HG02870 (cell line): ENCODE results near the gene TEX13B.
"Not testable (repeated sequence)": the region's sequence is repeated elsewhere in the genome, so short reads cannot be mapped to it uniquely, and the experiment has no call there.

Source experiments
- ATAC-seq: cut with Tn5 transposase; IDR thresholded peaks from one replicate; pipeline ENCODE4 v1.9.1; 2021; ENCODE audit warnings: mild to moderate bottlenecking, moderate library complexity; ENCODE audit not compliant: unreplicated experiment

The TEX13B gene

GRCh38 chrX:107982356-107982755 is at the start of gene TEX13B:
Gene TEX13B (minus strand): TSS chrX:107982370. CDS start chrX:107982127, 243 bp downstream.
- ATAC-seq, result no peak

GRCh38 chrX:108029928-108030711 is 48.0 kb upstream of the TEX13B start:
- ATAC-seq, result peak; percentile 79

GRCh38 chrX:108028854-108029253 is 46.7 kb upstream of the TEX13B start:
- no peak for ATAC-seq

- no peak for ATAC-seq
These were observed 43.9 kb upstream of the TEX13B start for GRCh38 chrX:108025954-108026600.

GRCh38 chrX:108025376-108025775 is 43.2 kb upstream of the TEX13B start:
- no peak for ATAC-seq

GRCh38 chrX:108022491-108023089 is 40.4 kb upstream of the TEX13B start:
- no peak for ATAC-seq

GRCh38 chrX:108020631-108021030 is 38.5 kb upstream of the TEX13B start:
- ATAC-seq, result peak; percentile 54

- no peak for ATAC-seq
These were observed 37.3 kb upstream of the TEX13B start for GRCh38 chrX:108019382-108019875.

GRCh38 chrX:108018656-108019381 is 36.6 kb upstream of the TEX13B start:
- ATAC-seq, result no peak

- peak; percentile 98 for ATAC-seq
These were observed 19.1 kb upstream of the TEX13B start for GRCh38 chrX:108001218-108001814.

GRCh38 chrX:108000751-108001150 is 18.6 kb upstream of the TEX13B start:
- peak; percentile 30 for ATAC-seq

GRCh38 chrX:107996124-107996523 is 14.0 kb upstream of the TEX13B start:
- ATAC-seq, result no peak

GRCh38 chrX:107985033-107985432 is 2.9 kb upstream of the TEX13B start:
- no peak for ATAC-seq

GRCh38 chrX:107979534-107979933 is 2.6 kb downstream of the TEX13B start:
- no peak for ATAC-seq

GRCh38 chrX:107978707-107979307 is 3.4 kb downstream of the TEX13B start:
- no peak for ATAC-seq

GRCh38 chrX:107978071-107978470 is 4.1 kb downstream of the TEX13B start:
- ATAC-seq, result no peak

GRCh38 chrX:107971636-107972035 is 10.5 kb downstream of the TEX13B start:
- no peak for ATAC-seq

- no peak for ATAC-seq
These were observed 12.1 kb downstream of the TEX13B start for GRCh38 chrX:107970073-107970472.

GRCh38 chrX:107968623-107969022 is 13.5 kb downstream of the TEX13B start:
- ATAC-seq, result no peak

GRCh38 chrX:107955337-107955736 is 26.8 kb downstream of the TEX13B start:
- ATAC-seq, result not testable (repeated sequence)
